Mucosa of descending colon (tissue), 3 donors: ENCODE measurements around the gene TSPY1. TPM values are rescaled to one million over a fixed set of nuclear protein-coding genes. Genes with fewer than 3 reads are reported as not detected.
"Not testable (repeated sequence)": the region's sequence is repeated elsewhere in the genome, so short reads cannot be mapped to it uniquely, and the experiment has no call there.

Experiments used
- ATAC-seq: fragments of 200-7000 bp; cut with Tn5 transposase; one replicate; pipeline ENCODE4 v1.9.1; 2020; ENCODE audit warnings: mild to moderate bottlenecking, moderate library complexity
- DNase-seq, 3 donors: peaks; one replicate each; pipeline ENCODE4 v3.0.0-alpha.2; 2020
- H3K36me3 ChIP-seq: fragments of 200-600 bp; one replicate; pipeline ENCODE4 v1.8.0; 2021; ENCODE audit warnings: low read depth, mild to moderate bottlenecking
- H3K4me1 ChIP-seq: fragments of 200-600 bp; one replicate; pipeline ENCODE4 v1.8.0; 2021; ENCODE audit warnings: low read depth, mild to moderate bottlenecking
- H3K4me3 ChIP-seq: fragments of 200-600 bp; one replicate; pipeline ENCODE4 v1.8.0; 2021; ENCODE audit warnings: mild to moderate bottlenecking
- H3K9me3 ChIP-seq: fragments of 200-600 bp; one replicate; pipeline ENCODE4 v1.8.0; 2021; ENCODE audit warnings: mild to moderate bottlenecking
- intact Hi-C, 2 donors: fragments of 100-400 bp; cut with DNase I in 1 of 2; cut with micrococcal nuclease in 1 of 2; formaldehyde crosslinking; loops; one replicate each; pipeline versions ENCODE4 v1.11.0 to v1.11.1; 2022; cut with DNase I, micrococcal nuclease
- long read RNA-seq, 2 donors: library from polyadenylated mRNA; unstranded; transcript quantifications; one replicate each; pipeline ENCODE4 v2.0.0, GENCODE V29; 2019 to 2021
- total RNA-seq, 3 donors: library from RNA; stranded (reverse); fragmentation: NEBNext Ultra II Directional in 2 of 3; extraction: Animal tissue kit (Norgen Biotek cat#: 25700) in 2 of 3; gene quantifications; one replicate each; pipeline versions ENCODE4 v1.2.1 to v1.2.4, GENCODE V29; 2021 to 2023
- donor health status: DM: no; HTN: no; CAD: no; lungs with moderate emphysema.
- donor health status: DM: no; HTN: no; CAD: no.
- donor health status: DM: no; HTN: yes; CAD: no.

Gene TSPY1, protein sequence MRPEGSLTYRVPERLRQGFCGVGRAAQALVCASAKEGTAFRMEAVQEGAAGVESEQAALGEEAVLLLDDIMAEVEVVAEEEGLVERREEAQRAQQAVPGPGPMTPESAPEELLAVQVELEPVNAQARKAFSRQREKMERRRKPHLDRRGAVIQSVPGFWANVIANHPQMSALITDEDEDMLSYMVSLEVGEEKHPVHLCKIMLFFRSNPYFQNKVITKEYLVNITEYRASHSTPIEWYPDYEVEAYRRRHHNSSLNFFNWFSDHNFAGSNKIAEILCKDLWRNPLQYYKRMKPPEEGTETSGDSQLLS
- not detected for total RNA-seq
- long read RNA-seq, donor 1: 0 reads
- long read RNA-seq, donor 2: 0 reads

DNA sequence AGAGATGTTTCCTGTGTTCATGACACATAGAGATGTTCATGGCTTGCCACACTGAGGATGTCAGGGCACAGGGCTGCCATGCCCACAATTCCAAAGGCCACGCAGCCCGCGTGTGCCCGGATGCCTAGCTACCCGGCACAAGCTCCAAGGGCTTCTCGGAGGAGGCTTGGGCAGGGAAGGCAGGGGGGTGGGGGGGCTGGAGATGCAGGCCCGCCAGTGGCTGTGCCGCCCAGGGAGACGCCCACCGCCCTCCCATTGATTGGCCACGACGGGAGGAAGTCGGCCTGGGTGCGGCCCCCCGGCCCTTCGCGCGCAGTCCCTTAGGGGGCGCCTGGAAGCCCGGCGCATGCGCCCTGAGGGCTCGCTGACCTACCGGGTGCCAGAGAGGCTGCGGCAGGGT lies at the start of gene TSPY1:
TSS of gene TSPY1 (plus strand) at position 301 of the 400 bp plus-strand sequence. CDS start at position 347, 46 bp downstream.
- intact Hi-C loops, H3K4me3 ChIP-seq, DNase-seq, H3K36me3 ChIP-seq, H3K4me1 ChIP-seq, ATAC-seq, H3K9me3 ChIP-seq: not testable (repeated sequence)

DNA sequence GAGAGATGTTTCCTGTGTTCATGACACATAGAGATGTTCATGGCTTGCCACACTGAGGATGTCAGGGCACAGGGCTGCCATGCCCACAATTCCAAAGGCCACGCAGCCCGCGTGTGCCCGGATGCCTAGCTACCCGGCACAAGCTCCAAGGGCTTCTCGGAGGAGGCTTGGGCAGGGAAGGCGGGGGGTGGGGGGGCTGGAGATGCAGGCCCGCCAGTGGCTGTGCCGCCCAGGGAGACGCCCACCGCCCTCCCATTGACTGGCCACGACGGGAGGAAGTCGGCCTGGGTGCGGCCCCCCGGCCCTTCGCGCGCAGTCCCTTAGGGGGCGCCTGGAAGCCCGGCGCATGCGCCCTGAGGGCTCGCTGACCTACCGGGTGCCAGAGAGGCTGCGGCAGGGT lies 20.2 kb downstream of the TSPY1 start, which contains the start of gene TSPY9:
TSS of gene TSPY9 (plus strand) at position 301 of the 400 bp plus-strand sequence. CDS start at position 347, 46 bp downstream.
- H3K9me3 ChIP-seq, ATAC-seq, intact Hi-C loops, H3K4me3 ChIP-seq, DNase-seq, H3K4me1 ChIP-seq, H3K36me3 ChIP-seq: not testable (repeated sequence)

DNA sequence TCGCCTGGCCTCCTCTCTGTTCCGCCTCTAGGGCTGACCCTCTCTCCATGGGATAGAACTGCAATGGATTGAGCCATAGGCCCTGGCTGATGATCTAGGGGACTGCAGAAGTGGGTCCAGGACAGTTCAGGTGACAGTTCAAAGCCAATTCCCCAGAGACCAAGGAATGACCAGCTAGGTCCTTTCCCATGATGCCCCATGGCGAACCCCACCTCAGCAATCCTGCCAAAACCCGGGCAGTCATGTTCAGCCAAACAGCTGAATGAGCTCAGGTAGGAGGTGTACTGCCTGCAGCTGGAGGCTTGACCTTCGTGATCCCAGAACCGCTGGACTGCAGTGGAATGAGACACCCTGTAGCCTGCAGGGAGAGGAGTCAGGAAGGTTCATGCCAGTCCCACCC lies 37.6 kb downstream of the TSPY1 start:
- H3K9me3 ChIP-seq, ATAC-seq, H3K4me3 ChIP-seq, H3K4me1 ChIP-seq, H3K36me3 ChIP-seq, intact Hi-C loops: not testable (repeated sequence)
- DNase-seq: peak in 1 of 3 donors; percentile 10

DNA sequence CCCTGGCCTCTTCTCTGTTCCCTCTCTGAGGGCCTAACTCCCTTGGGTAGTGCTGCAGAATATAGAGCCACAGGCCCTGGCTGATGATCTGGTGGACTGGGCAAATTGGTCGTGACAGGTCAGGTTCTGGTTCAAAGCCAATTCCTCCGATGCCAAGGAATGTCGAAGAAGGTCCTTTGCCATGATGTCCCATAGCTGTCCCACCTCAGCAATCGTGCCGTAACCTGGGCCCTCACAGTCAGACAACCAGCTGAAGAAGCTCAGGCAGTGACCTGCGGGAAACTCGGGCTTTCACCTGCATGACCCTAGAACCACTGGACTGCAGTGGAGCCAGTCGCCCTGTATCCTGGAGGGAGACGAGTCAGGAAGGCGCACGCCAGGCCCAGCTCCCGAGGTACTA lies 49.5 kb downstream of the TSPY1 start:
- ATAC-seq, H3K4me1 ChIP-seq, H3K9me3 ChIP-seq, H3K36me3 ChIP-seq, H3K4me3 ChIP-seq, intact Hi-C loops: not testable (repeated sequence)
- peak in 1 of 3 donors; percentile 4 for DNase-seq

Other genes starting within 250 kb of the TSPY1 start
- gene TSPY4, start 129.5 kb upstream of the TSPY1 start, total RNA-seq: not detected
- gene TSPY8, start 109.2 kb upstream of the TSPY1 start, total RNA-seq: not detected
- gene TSPY3, start 68.5 kb upstream of the TSPY1 start, total RNA-seq: not detected
- gene TSPY9, start 20.3 kb downstream of the TSPY1 start, total RNA-seq: not detected
- not detected for gene TSPY10, start 60.9 kb downstream of the TSPY1 start, total RNA-seq